Dendritic cell treated with granulocyte-macrophage colony-stimulating factor and Interleukin-4, amounts not matched to agents 40 ng/mL and 50 ng/mL, for 4 days (primary cell): ENCODE data around the gene GAK.
"Not testable (repeated sequence)": the region's sequence is repeated elsewhere in the genome, so short reads cannot be mapped to it uniquely, and the experiment has no call there.

Experiments used
- H3K27ac Mint-ChIP-seq: one replicate; pipeline ENCODE4 v1.8.0; 2022; ENCODE audit warnings: mild to moderate bottlenecking, mixed read lengths
- H3K27me3 Mint-ChIP-seq: one replicate; pipeline ENCODE4 v1.8.0; 2022; ENCODE audit warnings: mild to moderate bottlenecking, mixed read lengths
- H3K36me3 Mint-ChIP-seq: one replicate; pipeline ENCODE4 v1.8.0; 2022; ENCODE audit warnings: low read depth, mixed read lengths
- H3K4me1 Mint-ChIP-seq: one replicate; pipeline ENCODE4 v1.8.0; 2022; ENCODE audit warnings: low read depth, mixed read lengths
- H3K4me3 Mint-ChIP-seq: one replicate; pipeline ENCODE4 v1.8.0; 2022; ENCODE audit warnings: mild to moderate bottlenecking, moderate library complexity, mixed read lengths
- H3K9me3 Mint-ChIP-seq: one replicate; pipeline ENCODE4 v1.8.0; 2022; ENCODE audit warnings: mixed read lengths
- intact Hi-C: fragments of 100-400 bp; cut with micrococcal nuclease; formaldehyde crosslinking; loops from one replicate; pipeline ENCODE4 v1.15.0; 2022

GAK gene

GRCh38 chr4:951186-951585 lies 19.1 kb upstream of the GAK start:
- peaks cover 3% of the 10 kb centered on the region for H3K27me3 Mint-ChIP-seq
- no peak overlapping the region for H3K27ac Mint-ChIP-seq
- H3K36me3 Mint-ChIP-seq, result peaks cover 72% of the 10 kb centered on the region
- H3K9me3 Mint-ChIP-seq, result no peaks in the 10 kb centered on the region
- intact Hi-C loops, result no loop called here
- no peak overlapping the region for H3K4me3 Mint-ChIP-seq
- H3K4me1 Mint-ChIP-seq, result no peaks in the 10 kb centered on the region

GRCh38 chr4:950136-951020 lies 18.3 kb upstream of the GAK start:
- Mint-ChIP-seq H3K27me3 (peaks cover 8% of the 10 kb centered on the region), H3K36me3 (peaks cover 72% of the 10 kb centered on the region), H3K27ac (no peak overlapping the region), H3K4me3 (no peak overlapping the region), H3K4me1 (no peaks in the 10 kb centered on the region), H3K9me3 (no peaks in the 10 kb centered on the region)
- intact Hi-C loops, result no loop called here

- H3K27ac Mint-ChIP-seq, result no peak overlapping the region
- intact Hi-C loops, result no loop called here
- peaks cover 68% of the 10 kb centered on the region for H3K36me3 Mint-ChIP-seq
- no peaks in the 10 kb centered on the region for H3K9me3 Mint-ChIP-seq
- no peak overlapping the region for H3K4me3 Mint-ChIP-seq
- peaks cover 8% of the 10 kb centered on the region for H3K27me3 Mint-ChIP-seq
- no peaks in the 10 kb centered on the region for H3K4me1 Mint-ChIP-seq
These were observed 17.5 kb upstream of the GAK start for GRCh38 chr4:949656-950055.

- no peaks in the 10 kb centered on the region for H3K4me1 Mint-ChIP-seq
- intact Hi-C loops, result no loop called here
- H3K9me3 Mint-ChIP-seq, result no peaks in the 10 kb centered on the region
- no peak overlapping the region for H3K27ac Mint-ChIP-seq
- peaks cover 63% of the 10 kb centered on the region for H3K36me3 Mint-ChIP-seq
- no peak overlapping the region for H3K4me3 Mint-ChIP-seq
- peaks cover 8% of the 10 kb centered on the region for H3K27me3 Mint-ChIP-seq
These were observed 16.8 kb upstream of the GAK start for GRCh38 chr4:948936-949300.

- intact Hi-C loops, result no loop called here
- Mint-ChIP-seq H3K27ac (no peak overlapping the region), H3K9me3 (no peaks in the 10 kb centered on the region), H3K36me3 (peaks cover 63% of the 10 kb centered on the region), H3K27me3 (peaks cover 8% of the 10 kb centered on the region), H3K4me1 (no peaks in the 10 kb centered on the region), H3K4me3 (no peak overlapping the region)
These were observed 16.2 kb upstream of the GAK start for GRCh38 chr4:948101-948935.

- no peak overlapping the region for H3K4me3 Mint-ChIP-seq
- peaks cover 63% of the 10 kb centered on the region for H3K36me3 Mint-ChIP-seq
- intact Hi-C loops, result no loop called here
- H3K4me1 Mint-ChIP-seq, result no peaks in the 10 kb centered on the region
- H3K27ac Mint-ChIP-seq, result no peak overlapping the region
- peaks cover 8% of the 10 kb centered on the region for H3K27me3 Mint-ChIP-seq
- no peaks in the 10 kb centered on the region for H3K9me3 Mint-ChIP-seq
These were observed 15.4 kb upstream of the GAK start for GRCh38 chr4:947491-947971.

- intact Hi-C loops, result no loop called here
These were observed 14.7 kb upstream of the GAK start for GRCh38 chr4:946517-947471.

GRCh38 chr4:946103-946450 lies 14.0 kb upstream of the GAK start:
- H3K4me3 Mint-ChIP-seq, result no peak overlapping the region
- intact Hi-C loops, result no loop called here
- H3K27ac Mint-ChIP-seq, result no peak overlapping the region
- peaks cover 50% of the 10 kb centered on the region for H3K36me3 Mint-ChIP-seq
- no peaks in the 10 kb centered on the region for H3K4me1 Mint-ChIP-seq
- H3K9me3 Mint-ChIP-seq, result no peaks in the 10 kb centered on the region
- peaks cover 8% of the 10 kb centered on the region for H3K27me3 Mint-ChIP-seq

More at GRCh38 chr4:946517-947471, 14.7 kb upstream of the GAK start:
- Mint-ChIP-seq H3K9me3 (no peaks in the 10 kb centered on the region), H3K27ac (no peak overlapping the region), H3K4me1 (no peaks in the 10 kb centered on the region), H3K27me3 (peaks cover 8% of the 10 kb centered on the region), H3K36me3 (peaks cover 57% of the 10 kb centered on the region), H3K4me3 (no peak overlapping the region)

GRCh38 chr4:945274-946102 lies 13.4 kb upstream of the GAK start:
- Mint-ChIP-seq H3K36me3 (peaks cover 44% of the 10 kb centered on the region), H3K27me3 (peaks cover 8% of the 10 kb centered on the region), H3K4me1 (peaks cover 2% of the 10 kb centered on the region), H3K27ac (no peak overlapping the region), H3K4me3 (no peak overlapping the region), H3K9me3 (no peaks in the 10 kb centered on the region)
- intact Hi-C loops, result no loop called here

- H3K4me1 Mint-ChIP-seq, result peaks cover 29% of the 10 kb centered on the region
- H3K27me3 Mint-ChIP-seq, H3K9me3 Mint-ChIP-seq, H3K4me3 Mint-ChIP-seq, intact Hi-C loops, H3K27ac Mint-ChIP-seq: not testable (repeated sequence)
- peaks cover 17% of the 10 kb centered on the region for H3K36me3 Mint-ChIP-seq
These were observed 7.4 kb upstream of the GAK start for GRCh38 chr4:939508-939907.

GRCh38 chr4:932713-933070 lies 576 bp upstream of the GAK start:
- peaks cover 32% of the 10 kb centered on the region for H3K36me3 Mint-ChIP-seq
- no peaks in the 10 kb centered on the region for H3K27me3 Mint-ChIP-seq
- H3K27ac Mint-ChIP-seq, result peak overlapping the region; percentile 97
- H3K4me1 Mint-ChIP-seq, result peaks cover 72% of the 10 kb centered on the region
- H3K4me3 Mint-ChIP-seq, result peak overlapping the region; percentile 97
- intact Hi-C loops, result loop anchor here (5.0 kb wide), 1 partner anchor 55 kb away; the partner anchor contains the start of gene IDUA
- H3K9me3 Mint-ChIP-seq, result no peaks in the 10 kb centered on the region

GRCh38 chr4:931194-931959 lies 739 bp downstream of the GAK start:
- Mint-ChIP-seq H3K36me3 (peaks cover 35% of the 10 kb centered on the region), H3K4me3 (peak overlapping the region; percentile 97), H3K9me3 (no peaks in the 10 kb centered on the region), H3K27ac (peak overlapping the region; percentile 97), H3K27me3 (no peaks in the 10 kb centered on the region), H3K4me1 (peaks cover 65% of the 10 kb centered on the region)
- intact Hi-C loops, result loop anchor here (5.0 kb wide), 1 partner anchor 56 kb away; the partner anchor contains the start of gene IDUA
